T-cell (primary cell): ENCODE data around the gene OR4Q3. TPM values are rescaled to one million over a fixed set of nuclear protein-coding genes. Genes with fewer than 3 reads are reported as not detected.
"Not testable (repeated sequence)": the region's sequence is repeated elsewhere in the genome, so short reads cannot be mapped to it uniquely, and the experiment has no call there.

ENCODE experiments used
- ATAC-seq, 4 experiments: fragments of 200-7000 bp in 3 of 4; fragments of 150-1000 bp in 1 of 4; cut with Tn5 transposase; replicated peaks in 1 of 4; 1 replicate in 3 of 4; 2 replicates in 1 of 4; pipeline ENCODE4 v1.10.0; 2021; ENCODE audit warnings: moderate library complexity in 3 of 4, mild to moderate bottlenecking in 2 of 4, moderate number of reproducible peaks in 1 of 4
- CTCF ChIA-PET, 2 donors: fragments of 300-600 bp; sonication (Branson Sonifier 250); formaldehyde crosslinking; loops; one replicate each; lab custom pipeline; 2022; ENCODE audit warnings: antibody characterized with exemption in 2 of 2; lab: Charles Lee
- POLR2A ChIA-PET, 2 donors: fragments of 300-600 bp; sonication (Branson Sonifier 250); formaldehyde crosslinking; loops; one replicate each; lab custom pipeline; 2022; ENCODE audit warnings: antibody characterized with exemption in 2 of 2; lab: Charles Lee
- DNase-seq, 35 experiments: peaks; one replicate each; pipeline versions ENCODE4 v3.0.0 to v3.0.0-alpha.2; 2013 to 2023
- H3K27ac ChIP-seq: one replicate; pipeline ENCODE4 v1.5.1; 2013; ENCODE audit warnings: low read length
- H3K27me3 ChIP-seq, 2 experiments: replicated peaks in 1 of 2; 1 replicate in 1 of 2; 2 replicates in 1 of 2; pipeline versions ENCODE4 v1.6.1 to v1.7.0; 2013; ENCODE audit warnings: low read length in 1 of 2, mixed read lengths in 1 of 2; ENCODE audit not compliant: control insufficient read depth in 2 of 2, insufficient read depth in 2 of 2; ENCODE audit errors: extremely low read depth in 1 of 2
- H3K36me3 ChIP-seq, 2 donors: 1 replicate in 1 of 2; 2 replicates in 1 of 2; pipeline versions ENCODE4 v1.6.1 to v1.7.0; 2013; ENCODE audit warnings: low read length in 1 of 2; ENCODE audit not compliant: control insufficient read depth in 2 of 2, insufficient read depth in 1 of 2; ENCODE audit errors: extremely low read depth in 1 of 2
- H3K4me1 ChIP-seq, 2 experiments: 1 replicate in 1 of 2; 2 replicates in 1 of 2; pipeline versions ENCODE4 v1.6.1 to v1.7.0; 2013; ENCODE audit warnings: low read length in 2 of 2, mixed read lengths in 1 of 2; ENCODE audit not compliant: insufficient read depth in 2 of 2, control insufficient read depth in 1 of 2; ENCODE audit errors: extremely low read depth in 1 of 2
- H3K4me3 ChIP-seq, 2 donors: 1 replicate in 1 of 2; 2 replicates in 1 of 2; pipeline versions ENCODE4 v1.5.1 to v1.7.0; 2013; ENCODE audit warnings: mild to moderate bottlenecking in 2 of 2, low read length in 1 of 2, moderate library complexity in 1 of 2; ENCODE audit not compliant: control insufficient read depth in 1 of 2; ENCODE audit errors: extremely low read depth in 1 of 2
- H3K9me3 ChIP-seq: 2 replicates; pipeline ENCODE4 v1.7.0; 2013
- H3K27ac Mint-ChIP-seq, 2 donors: one replicate each; pipeline ENCODE4 v1.8.0; 2020 to 2021; ENCODE audit warnings: mild to moderate bottlenecking in 2 of 2, mixed read lengths in 2 of 2
- H3K27me3 Mint-ChIP-seq, 2 donors: one replicate each; pipeline ENCODE4 v1.8.0; 2021 to 2022; ENCODE audit warnings: mixed read lengths in 2 of 2
- H3K36me3 Mint-ChIP-seq: one replicate; pipeline ENCODE4 v1.8.0; 2021; ENCODE audit warnings: mixed read lengths
- H3K4me1 Mint-ChIP-seq, 3 donors: one replicate each; pipeline ENCODE4 v1.8.0; 2020 to 2022; ENCODE audit warnings: mixed read lengths in 3 of 3, mild to moderate bottlenecking in 1 of 3
- H3K4me3 Mint-ChIP-seq, 3 donors: one replicate each; pipeline ENCODE4 v1.8.0; 2020 to 2022; ENCODE audit warnings: mild to moderate bottlenecking in 3 of 3, mixed read lengths in 3 of 3, moderate library complexity in 3 of 3
- H3K9me3 Mint-ChIP-seq, 3 donors: one replicate each; pipeline ENCODE4 v1.8.0; 2020 to 2022; ENCODE audit warnings: mixed read lengths in 3 of 3
- WGBS: methylation state at CpG from one replicate; pipeline ENCODE4 v1.1.5; 2013; ENCODE audit warnings: missing lambda C conversion rate; ENCODE audit not compliant: insufficient coverage; 5-methylcytosine and 5-hydroxymethylcytosine counted together
- total RNA-seq, 35 experiments: library from RNA in 6 of 35; stranded (reverse) in 6 of 35; fragments of 120-200 nt in 1 of 35; gene quantifications; one replicate each; pipeline versions ENCODE4 v1.2.1 to v1.2.4 and lab custom pipeline; 2013 to 2026

Gene OR4Q3
- not detected for total RNA-seq
- not detected for total RNA-seq (2013)
- 0 reads per million in 29 experiments for total RNA-seq (lab: John Stamatoyannopoulos, UW)

DNA sequence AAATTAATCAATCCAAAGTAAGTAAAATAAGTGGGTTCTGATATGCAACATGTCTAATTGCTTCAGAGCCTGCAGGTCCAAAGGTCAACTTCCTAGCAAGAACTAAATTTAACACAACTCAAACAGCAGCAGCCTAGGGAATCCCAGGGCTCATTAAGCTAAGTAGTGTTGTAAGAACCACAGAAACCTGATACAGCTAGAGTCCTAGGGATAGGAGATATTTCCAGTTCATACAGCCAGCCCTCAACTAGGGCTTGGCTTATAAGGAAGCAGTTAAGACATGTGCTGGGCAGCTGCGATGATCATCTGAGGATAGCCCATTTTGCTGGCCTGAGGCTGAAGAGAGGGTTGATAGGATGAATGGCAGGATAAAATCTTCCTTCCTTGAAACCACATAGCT, at the start of gene OR4Q3:
OR4Q3 (plus strand) TSS at position 316 of the 400 bp plus-strand sequence.
- H3K4me1 Mint-ChIP-seq, result no peaks in the 10 kb centered on the region
- no peak within 1 kb of the TSS for H3K27ac ChIP-seq
- WGBS, result no CpG with 5 or more reads among the region's 1 CpG
- no peak within 1 kb of the TSS for H3K4me3 Mint-ChIP-seq
- H3K36me3 Mint-ChIP-seq, result no peaks in the 10 kb centered on the region
- H3K9me3 ChIP-seq, result peaks cover 3% of the 10 kb centered on the region
- H3K4me1 ChIP-seq, result no peaks in the 10 kb centered on the region
- H3K27me3 Mint-ChIP-seq, result peaks cover 3 to 5% of the 10 kb centered on the region in 2 donors
- DNase-seq (no peak), ATAC-seq (no peak)
- H3K27me3 ChIP-seq, result no peaks in the 10 kb centered on the region
- ChIA-PET POLR2A (no interaction called here), CTCF (no interaction called here)
- H3K9me3 Mint-ChIP-seq, result peaks cover 3 to 9% (median 8%) of the 10 kb centered on the region in 3 donors
- H3K36me3 ChIP-seq, result no peaks in the 10 kb centered on the region
- no peak within 1 kb of the TSS for H3K27ac Mint-ChIP-seq
- H3K4me3 ChIP-seq, result no peak within 1 kb of the TSS

DNA sequence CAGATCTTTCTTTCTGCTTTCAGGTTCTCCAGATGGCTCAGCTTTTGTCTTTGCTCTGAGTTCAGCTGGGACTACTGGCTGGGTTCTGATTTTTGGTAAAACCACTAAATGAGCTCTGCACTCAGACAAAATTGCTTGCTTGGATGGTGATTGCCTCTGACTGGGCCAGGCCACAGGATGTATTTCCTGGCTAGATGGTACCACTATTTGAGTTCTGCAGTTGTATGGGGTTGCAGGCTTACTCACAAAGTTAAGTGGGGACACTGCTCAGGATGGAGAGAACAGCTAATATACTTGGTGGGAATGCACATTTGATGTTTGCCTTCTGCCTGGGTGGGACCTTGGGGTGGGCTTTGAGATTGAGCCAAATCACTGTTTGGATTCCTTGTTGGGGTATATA, 14.0 kb upstream of the OR4Q3 start:
- Histone ChIP-seq H3K9me3 (no peaks in the 10 kb centered on the region), H3K4me1 (no peaks in the 10 kb centered on the region), H3K27ac (no peak overlapping the region), H3K36me3 (no peaks in the 10 kb centered on the region), H3K4me3 (no peak overlapping the region), H3K27me3 (no peaks in the 10 kb centered on the region)
- H3K9me3 Mint-ChIP-seq, result peaks cover 5 to 11% (median 10%) of the 10 kb centered on the region in 3 donors
- ChIA-PET CTCF (no interaction called here), POLR2A (interaction anchor here in 1 of 2 donors (0.6 kb wide), 1 partner anchor 41 kb away, joined by 3 read pairs; no protein-coding TSS in a partner anchor)
- DNase-seq (no peak), ATAC-seq (no peak)
- H3K4me3 Mint-ChIP-seq, result no peak overlapping the region
- no peaks in the 10 kb centered on the region for H3K4me1 Mint-ChIP-seq
- no peaks in the 10 kb centered on the region for H3K36me3 Mint-ChIP-seq
- no peaks in the 10 kb centered on the region for H3K27me3 Mint-ChIP-seq
- H3K27ac Mint-ChIP-seq, result no peak overlapping the region

DNA sequence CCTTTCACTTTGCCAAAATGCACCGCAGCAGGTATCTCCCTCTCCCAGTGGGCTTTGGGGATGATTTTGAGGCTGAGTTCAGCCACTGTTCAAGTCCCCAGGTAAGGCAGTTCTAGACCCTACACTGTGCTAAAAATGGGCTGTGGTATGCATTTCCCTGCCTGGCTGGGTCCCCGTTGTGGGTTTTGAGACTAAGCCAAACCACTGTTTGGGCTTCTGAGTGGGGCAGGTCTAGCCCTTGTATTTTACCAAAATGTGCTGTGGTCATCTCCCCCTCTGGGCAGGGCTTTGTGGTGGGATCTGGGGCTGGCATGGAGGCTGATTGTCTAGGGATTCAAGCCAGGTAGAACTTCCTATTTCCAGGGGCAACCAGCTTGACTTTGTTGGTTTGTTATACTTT, 13.6 kb upstream of the OR4Q3 start:
- no peak overlapping the region for H3K27ac ChIP-seq
- 91% methylated on average over 1 of the region's 2 CpGs for WGBS
- no peak for ATAC-seq
- Mint-ChIP-seq H3K36me3 (no peaks in the 10 kb centered on the region), H3K4me3 (no peak overlapping the region), H3K27ac (no peak overlapping the region), H3K9me3 (peaks cover 5 to 11% (median 10%) of the 10 kb centered on the region in 3 donors), H3K4me1 (no peaks in the 10 kb centered on the region), H3K27me3 (no peaks in the 10 kb centered on the region)
- H3K36me3 ChIP-seq, result no peaks in the 10 kb centered on the region
- POLR2A ChIA-PET, result no interaction called here
- H3K27me3 ChIP-seq, result no peaks in the 10 kb centered on the region
- H3K4me3 ChIP-seq, result no peak overlapping the region
- CTCF ChIA-PET, result no interaction called here
- H3K4me1 ChIP-seq, result no peaks in the 10 kb centered on the region
- DNase-seq, result no peak
- no peaks in the 10 kb centered on the region for H3K9me3 ChIP-seq

DNA sequence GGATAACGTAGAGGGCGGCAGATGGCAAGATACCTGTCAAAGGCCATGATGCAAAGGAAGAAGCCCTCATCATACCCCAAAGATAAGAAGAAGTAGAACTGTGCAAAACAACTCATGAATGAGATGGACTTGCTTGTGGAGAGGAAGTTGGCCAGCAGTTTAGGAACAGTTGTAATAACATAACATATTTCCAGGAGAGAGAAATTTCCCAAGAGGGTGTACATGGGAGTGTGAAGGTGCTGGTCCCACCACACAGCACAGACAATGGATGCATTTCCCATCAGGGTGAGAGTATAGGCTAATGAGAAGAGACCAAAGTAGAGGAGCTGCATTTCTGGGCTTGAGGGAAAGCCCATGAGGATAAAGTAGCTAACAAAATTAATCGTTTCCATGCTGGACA, 9.5 kb upstream of the OR4Q3 start:
- WGBS, result 86% methylated on average over 1 of the region's 3 CpGs
- H3K27me3 Mint-ChIP-seq, H3K27ac ChIP-seq, H3K9me3 ChIP-seq, H3K4me3 ChIP-seq, CTCF ChIA-PET, H3K27ac Mint-ChIP-seq, H3K36me3 Mint-ChIP-seq, H3K4me3 Mint-ChIP-seq, H3K4me1 ChIP-seq, H3K4me1 Mint-ChIP-seq, DNase-seq, ATAC-seq, POLR2A ChIA-PET, H3K36me3 ChIP-seq, H3K27me3 ChIP-seq: not testable (repeated sequence)
- peaks cover 4 to 15% (median 9%) of the 10 kb centered on the region in 3 donors for H3K9me3 Mint-ChIP-seq

DNA sequence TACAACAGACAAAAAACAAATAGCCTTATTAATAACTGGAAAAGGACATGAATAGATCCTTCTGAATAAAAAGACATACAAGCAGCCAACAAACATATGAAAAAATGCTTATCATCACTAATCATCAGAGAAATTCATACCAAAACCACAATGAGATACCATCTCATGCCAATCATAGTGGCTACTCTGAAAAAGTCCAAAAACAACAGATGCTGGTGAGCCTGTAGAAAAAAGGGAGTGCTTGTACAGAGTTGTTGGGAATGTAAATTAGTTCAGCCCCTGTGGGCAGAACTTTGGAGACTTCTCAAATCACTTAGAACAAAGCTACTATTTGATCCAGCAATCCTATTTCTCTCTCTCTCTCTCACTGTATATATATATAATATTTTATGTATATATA, 8.9 kb downstream of the OR4Q3 start:
- H3K4me3 ChIP-seq, ATAC-seq, H3K9me3 Mint-ChIP-seq, DNase-seq, H3K27me3 ChIP-seq, H3K4me1 Mint-ChIP-seq, H3K27me3 Mint-ChIP-seq, H3K4me3 Mint-ChIP-seq, H3K4me1 ChIP-seq, H3K9me3 ChIP-seq, H3K36me3 Mint-ChIP-seq, CTCF ChIA-PET, POLR2A ChIA-PET, H3K27ac Mint-ChIP-seq, H3K36me3 ChIP-seq, H3K27ac ChIP-seq: not testable (repeated sequence)

DNA sequence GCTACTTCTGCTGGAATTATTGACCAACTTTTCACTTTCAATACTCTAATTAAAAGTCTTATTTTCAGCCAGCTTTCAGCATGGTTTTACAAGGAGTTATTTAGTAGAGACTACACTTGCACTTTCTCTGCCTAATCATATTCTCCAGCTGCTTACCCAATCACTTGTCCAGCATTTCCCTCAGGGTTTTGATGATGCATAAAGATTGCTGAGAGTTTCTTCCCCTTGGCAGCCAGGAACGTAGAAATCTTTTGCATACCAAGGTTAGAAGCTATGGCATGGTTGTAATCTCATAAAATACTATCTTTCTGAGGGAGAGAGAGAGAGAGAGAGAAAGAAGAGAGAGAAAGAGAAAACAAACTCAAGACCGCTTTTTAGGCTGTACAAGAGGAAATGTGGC, 10.8 kb downstream of the OR4Q3 start:
- H3K4me3 Mint-ChIP-seq, result no peak overlapping the region
- H3K4me3 ChIP-seq, result no peak overlapping the region
- DNase-seq (no peak), ATAC-seq (no peak)
- no peaks in the 10 kb centered on the region for H3K36me3 Mint-ChIP-seq
- no peaks in the 10 kb centered on the region for H3K4me1 ChIP-seq
- no peaks in the 10 kb centered on the region for H3K27me3 ChIP-seq
- H3K36me3 ChIP-seq, result no peaks in the 10 kb centered on the region
- ChIA-PET CTCF (no interaction called here), POLR2A (no interaction called here)
- no peaks in the 10 kb centered on the region for H3K9me3 Mint-ChIP-seq
- H3K9me3 ChIP-seq, result no peaks in the 10 kb centered on the region
- no peaks in the 10 kb centered on the region for H3K4me1 Mint-ChIP-seq
- no peak overlapping the region for H3K27ac Mint-ChIP-seq
- no CpG with 5 or more reads among the region's 2 CpGs for WGBS
- no peaks in the 10 kb centered on the region for H3K27me3 Mint-ChIP-seq
- no peak overlapping the region for H3K27ac ChIP-seq

DNA sequence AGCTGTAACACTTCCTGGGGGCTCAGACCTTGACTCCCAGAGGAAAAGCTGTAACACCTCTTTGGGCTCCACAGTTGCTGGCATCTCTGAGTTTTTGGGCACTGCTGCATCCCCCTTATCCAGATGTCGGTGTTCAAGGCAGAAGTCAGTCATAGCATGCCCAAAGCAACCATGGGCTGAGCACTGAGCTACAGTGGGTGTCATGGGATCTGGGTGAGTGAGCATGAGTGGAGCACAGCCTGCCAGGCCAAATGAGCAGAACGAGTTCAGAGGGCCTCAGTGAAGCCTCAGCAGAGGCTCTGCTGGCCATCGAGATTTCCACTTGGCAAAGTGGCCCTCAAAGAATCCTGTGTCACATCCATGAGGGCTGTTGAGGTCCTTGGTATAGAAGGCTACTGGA, 28.1 kb downstream of the OR4Q3 start:
- H3K9me3 ChIP-seq, H3K4me3 ChIP-seq, H3K27ac Mint-ChIP-seq, ATAC-seq, CTCF ChIA-PET, H3K4me1 Mint-ChIP-seq, POLR2A ChIA-PET, H3K36me3 ChIP-seq, H3K4me3 Mint-ChIP-seq, H3K4me1 ChIP-seq, H3K27ac ChIP-seq, H3K36me3 Mint-ChIP-seq, H3K27me3 Mint-ChIP-seq, H3K27me3 ChIP-seq, DNase-seq: not testable (repeated sequence)
- 59% methylated on average over 3 of the region's 3 CpGs for WGBS
- peaks cover 8 to 20% (median 9%) of the 10 kb centered on the region in 3 donors for H3K9me3 Mint-ChIP-seq
